Progenitor cell of endocrine pancreas (in vitro differentiated cells): ENCODE data around the gene SPTBN2. TPM values are rescaled to one million over a fixed set of nuclear protein-coding genes. Genes with fewer than 3 reads are reported as not detected.
A peak's percentile ranks its signal among the peaks of the same experiment; 100 is the strongest.
"Not testable (repeated sequence)": the region's sequence is repeated elsewhere in the genome, so short reads cannot be mapped to it uniquely, and the experiment has no call there.

Experiments
- DNase-seq: peaks from one replicate; pipeline ENCODE4 v3.0.0; 2021; ENCODE audit warnings: low spot score; ENCODE audit not compliant: unreplicated experiment
- H3K27ac Mint-ChIP-seq: 2 replicates; pipeline ENCODE4 v1.8.0; 2021; ENCODE audit warnings: mild to moderate bottlenecking, moderate library complexity, mixed read lengths
- H3K27me3 Mint-ChIP-seq: 2 replicates; pipeline ENCODE4 v1.8.0; 2021; ENCODE audit warnings: mixed read lengths
- H3K36me3 Mint-ChIP-seq: 2 replicates; pipeline ENCODE4 v1.8.0; 2022; ENCODE audit warnings: mixed read lengths; ENCODE audit not compliant: insufficient read depth
- H3K4me1 Mint-ChIP-seq: 2 replicates; pipeline ENCODE4 v1.8.0; 2021; ENCODE audit warnings: low read depth, mixed read lengths
- H3K4me3 Mint-ChIP-seq: 2 replicates; pipeline ENCODE4 v1.8.0; 2021; ENCODE audit warnings: low read depth, mild to moderate bottlenecking, moderate library complexity, mixed read lengths
- H3K9me3 Mint-ChIP-seq: 2 replicates; pipeline ENCODE4 v1.8.0; 2021; ENCODE audit warnings: low read depth, mixed read lengths
- total RNA-seq: library from RNA; stranded (reverse); gene quantifications from 2 replicates; pipeline ENCODE4 v1.2.1, GENCODE V29; 2021
- TF ChIP-seq, protein P1 (sequence below): fragments of 200-600 bp; sonication (generic); IDR thresholded peaks from one replicate; pipeline ENCODE4 v1.5.0; 2021; ENCODE audit warnings: antibody characterized with exemption, mild to moderate bottlenecking; ENCODE audit not compliant: unreplicated experiment

SPTBN2 gene
- total RNA-seq, 1 donor from 2014 or later = 54.0 TPM

GRCh38 chr11:66729447-66729846, 431 bp upstream of the SPTBN2 start:
- Mint-ChIP-seq H3K27ac (no peak overlapping the region), H3K36me3 (peaks cover 4% of the 10 kb centered on the region), H3K4me3 (peak overlapping the region; percentile 88), H3K4me1 (peaks cover 24% of the 10 kb centered on the region), H3K9me3 (no peaks in the 10 kb centered on the region), H3K27me3 (peaks cover 56% of the 10 kb centered on the region)
- TF ChIP-seq, protein P1, sequence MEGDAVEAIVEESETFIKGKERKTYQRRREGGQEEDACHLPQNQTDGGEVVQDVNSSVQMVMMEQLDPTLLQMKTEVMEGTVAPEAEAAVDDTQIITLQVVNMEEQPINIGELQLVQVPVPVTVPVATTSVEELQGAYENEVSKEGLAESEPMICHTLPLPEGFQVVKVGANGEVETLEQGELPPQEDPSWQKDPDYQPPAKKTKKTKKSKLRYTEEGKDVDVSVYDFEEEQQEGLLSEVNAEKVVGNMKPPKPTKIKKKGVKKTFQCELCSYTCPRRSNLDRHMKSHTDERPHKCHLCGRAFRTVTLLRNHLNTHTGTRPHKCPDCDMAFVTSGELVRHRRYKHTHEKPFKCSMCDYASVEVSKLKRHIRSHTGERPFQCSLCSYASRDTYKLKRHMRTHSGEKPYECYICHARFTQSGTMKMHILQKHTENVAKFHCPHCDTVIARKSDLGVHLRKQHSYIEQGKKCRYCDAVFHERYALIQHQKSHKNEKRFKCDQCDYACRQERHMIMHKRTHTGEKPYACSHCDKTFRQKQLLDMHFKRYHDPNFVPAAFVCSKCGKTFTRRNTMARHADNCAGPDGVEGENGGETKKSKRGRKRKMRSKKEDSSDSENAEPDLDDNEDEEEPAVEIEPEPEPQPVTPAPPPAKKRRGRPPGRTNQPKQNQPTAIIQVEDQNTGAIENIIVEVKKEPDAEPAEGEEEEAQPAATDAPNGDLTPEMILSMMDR = no peak
- no peak for DNase-seq

- DNase-seq = no peak
- TF ChIP-seq, protein P1 = no peak
- Mint-ChIP-seq H3K9me3 (no peaks in the 10 kb centered on the region), H3K4me3 (peak overlapping the region; percentile 88), H3K36me3 (peaks cover 4% of the 10 kb centered on the region), H3K27ac (peak overlapping the region; percentile 80), H3K4me1 (peaks cover 26% of the 10 kb centered on the region), H3K27me3 (peaks cover 46% of the 10 kb centered on the region)
Observed at GRCh38 chr11:66728038-66728692, 851 bp downstream of the SPTBN2 start.

DNA sequence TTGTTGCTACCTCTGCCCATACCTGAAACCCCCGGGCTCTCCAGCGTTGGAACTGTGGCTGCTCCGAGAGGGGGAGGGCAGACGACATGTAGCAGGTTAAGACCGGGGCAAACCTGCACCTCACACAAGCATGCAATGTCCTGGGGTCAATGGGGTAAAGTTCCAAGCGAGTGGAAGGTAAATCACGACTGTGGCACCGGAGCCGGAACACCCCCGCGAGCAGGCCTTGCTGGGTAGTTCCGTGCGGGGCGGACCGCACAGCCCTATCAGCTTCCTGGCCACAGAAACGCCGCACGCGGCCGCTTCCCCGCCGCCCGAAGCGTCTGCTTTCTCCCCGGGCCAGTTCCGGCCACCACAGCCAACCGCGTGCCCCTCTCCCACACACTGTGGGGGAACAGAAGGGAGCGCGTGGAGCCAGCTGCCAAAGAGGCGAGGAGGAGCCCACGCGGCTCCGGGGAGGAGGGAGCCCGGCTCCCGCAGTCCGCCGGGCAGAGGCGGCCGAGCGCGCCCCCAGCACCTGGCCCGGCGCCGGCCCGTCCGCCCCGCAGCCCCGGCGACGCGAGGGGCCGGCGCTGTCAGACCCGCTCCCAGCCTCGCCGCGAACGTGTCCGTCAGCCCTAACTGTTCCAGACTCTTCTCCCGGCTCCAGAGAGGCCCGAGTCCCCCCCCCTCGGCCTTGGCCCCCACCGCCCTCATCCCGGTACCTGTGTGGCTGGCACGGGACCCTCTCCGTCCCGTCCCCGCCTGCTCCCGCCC, 1.6 kb downstream of the SPTBN2 start:
- peaks cover 28% of the 10 kb centered on the region for H3K4me1 Mint-ChIP-seq
- no peaks in the 10 kb centered on the region for H3K9me3 Mint-ChIP-seq
- no peak for DNase-seq
- H3K27me3 Mint-ChIP-seq = peaks cover 41% of the 10 kb centered on the region
- TF ChIP-seq, protein P1 = no peak
- H3K36me3 Mint-ChIP-seq = peaks cover 4% of the 10 kb centered on the region
- peak overlapping the region; percentile 17 for H3K27ac Mint-ChIP-seq
- H3K4me3 Mint-ChIP-seq = peak overlapping the region; percentile 81

DNA sequence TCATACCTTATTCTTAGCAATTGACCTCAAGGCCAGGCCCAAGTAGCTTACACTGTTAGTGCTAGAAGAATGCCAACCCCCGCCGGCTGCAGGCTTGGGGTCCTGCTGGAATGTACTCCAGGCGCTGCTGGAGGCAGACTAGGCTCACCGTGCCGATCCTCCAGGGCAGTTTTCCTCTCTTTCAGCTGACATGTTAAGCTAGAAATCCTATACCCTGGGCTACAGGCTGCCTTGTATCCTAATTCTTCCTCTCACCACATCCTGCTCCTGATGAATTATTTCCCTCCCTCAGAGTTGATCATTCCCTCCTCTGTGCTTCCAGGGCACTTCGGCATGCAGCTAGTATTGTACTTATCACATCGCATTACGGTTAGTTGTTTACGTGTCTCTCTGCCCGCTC, 3.4 kb downstream of the SPTBN2 start:
- no peaks in the 10 kb centered on the region for H3K9me3 Mint-ChIP-seq
- peaks cover 29% of the 10 kb centered on the region for H3K27me3 Mint-ChIP-seq
- TF ChIP-seq, protein P1 = no peak
- H3K36me3 Mint-ChIP-seq = peaks cover 4% of the 10 kb centered on the region
- H3K4me1 Mint-ChIP-seq = peaks cover 28% of the 10 kb centered on the region
- H3K27ac Mint-ChIP-seq = peak overlapping the region; percentile 35
- no peak for DNase-seq
- peak overlapping the region; percentile 81 for H3K4me3 Mint-ChIP-seq

- DNase-seq = no peak
- H3K4me1 Mint-ChIP-seq = peaks cover 34% of the 10 kb centered on the region
- TF ChIP-seq, protein P1 = no peak
- no peaks in the 10 kb centered on the region for H3K9me3 Mint-ChIP-seq
- H3K27me3 Mint-ChIP-seq = peaks cover 29% of the 10 kb centered on the region
- H3K36me3 Mint-ChIP-seq = peaks cover 4% of the 10 kb centered on the region
- no peak overlapping the region for H3K4me3 Mint-ChIP-seq
- no peak overlapping the region for H3K27ac Mint-ChIP-seq
Observed at GRCh38 chr11:66725114-66725513, 3.9 kb downstream of the SPTBN2 start.

GRCh38 chr11:66724167-66724566, 4.8 kb downstream of the SPTBN2 start:
- not testable (repeated sequence) for H3K9me3 Mint-ChIP-seq, H3K4me3 Mint-ChIP-seq, H3K36me3 Mint-ChIP-seq, DNase-seq, H3K27ac Mint-ChIP-seq
- peaks cover 27% of the 10 kb centered on the region for H3K27me3 Mint-ChIP-seq
- peaks cover 35% of the 10 kb centered on the region for H3K4me1 Mint-ChIP-seq
